Glomerular visceral epithelial cell (primary cell): Measurements from ENCODE around the gene HIBCH.
"Not testable (repeated sequence)": the region's sequence is repeated elsewhere in the genome, so short reads cannot be mapped to it uniquely, and the experiment has no call there.

Source experiments
- DNase-seq: peaks from one replicate; pipeline ENCODE4 v3.0.0-alpha.2; 2016; ENCODE audit errors: extremely low spot score

The HIBCH gene

GRCh38 chr2:190308031-190308430 is 11.6 kb downstream of the HIBCH start:
- DNase-seq: no peak

- DNase-seq: no peak
Measured at GRCh38 chr2:190304404-190304803, 15.2 kb downstream of the HIBCH start.

- DNase-seq: no peak
Measured at GRCh38 chr2:190303647-190304046, 16.0 kb downstream of the HIBCH start.

GRCh38 chr2:190302052-190302451 is 17.6 kb downstream of the HIBCH start:
- DNase-seq: no peak

- no peak for DNase-seq
Measured at GRCh38 chr2:190301032-190301431, 18.6 kb downstream of the HIBCH start.

GRCh38 chr2:190297880-190298279 is 21.7 kb downstream of the HIBCH start:
- not testable (repeated sequence) for DNase-seq

- DNase-seq: no peak
Measured at GRCh38 chr2:190283783-190284182, 35.8 kb downstream of the HIBCH start.

GRCh38 chr2:190280565-190281350 is 38.9 kb downstream of the HIBCH start:
- DNase-seq: no peak

- not testable (repeated sequence) for DNase-seq
Measured at GRCh38 chr2:190279256-190280134, 40.1 kb downstream of the HIBCH start.

- peak; percentile 43 for DNase-seq
Measured at GRCh38 chr2:190277234-190278112, 42.2 kb downstream of the HIBCH start.

- no peak for DNase-seq
Measured at GRCh38 chr2:190272457-190272842, 47.2 kb downstream of the HIBCH start.

GRCh38 chr2:190271783-190272456 is 47.7 kb downstream of the HIBCH start:
- DNase-seq: no peak

GRCh38 chr2:190270298-190270697 is 49.3 kb downstream of the HIBCH start:
- no peak for DNase-seq

- DNase-seq: not testable (repeated sequence)
Measured at GRCh38 chr2:190269699-190270098, 49.9 kb downstream of the HIBCH start.

GRCh38 chr2:190267302-190267701 is 52.3 kb downstream of the HIBCH start:
- peak; percentile 71 for DNase-seq

- no peak for DNase-seq
Measured at GRCh38 chr2:190266314-190266713, 53.3 kb downstream of the HIBCH start.

GRCh38 chr2:190261851-190262250 is 57.8 kb downstream of the HIBCH start:
- no peak for DNase-seq

- no peak for DNase-seq
Measured at GRCh38 chr2:190256087-190256486, 63.5 kb downstream of the HIBCH start.

- DNase-seq: no peak
Measured at GRCh38 chr2:190255676-190256075, 64.0 kb downstream of the HIBCH start.

GRCh38 chr2:190254063-190254850 is 65.4 kb downstream of the HIBCH start:
- no peak for DNase-seq
